ENCODE measurements around the gene APBA1. TPM values are rescaled to one million over a fixed set of nuclear protein-coding genes. Genes with fewer than 3 reads are reported as not detected.

Gene APBA1
- total and polyA plus RNA-seq, 2 of the 8 experiments (the other 6 are each of a cell fraction or from before 2014, with no cell fraction given): 0.36 to 0.60 TPM

DNA sequence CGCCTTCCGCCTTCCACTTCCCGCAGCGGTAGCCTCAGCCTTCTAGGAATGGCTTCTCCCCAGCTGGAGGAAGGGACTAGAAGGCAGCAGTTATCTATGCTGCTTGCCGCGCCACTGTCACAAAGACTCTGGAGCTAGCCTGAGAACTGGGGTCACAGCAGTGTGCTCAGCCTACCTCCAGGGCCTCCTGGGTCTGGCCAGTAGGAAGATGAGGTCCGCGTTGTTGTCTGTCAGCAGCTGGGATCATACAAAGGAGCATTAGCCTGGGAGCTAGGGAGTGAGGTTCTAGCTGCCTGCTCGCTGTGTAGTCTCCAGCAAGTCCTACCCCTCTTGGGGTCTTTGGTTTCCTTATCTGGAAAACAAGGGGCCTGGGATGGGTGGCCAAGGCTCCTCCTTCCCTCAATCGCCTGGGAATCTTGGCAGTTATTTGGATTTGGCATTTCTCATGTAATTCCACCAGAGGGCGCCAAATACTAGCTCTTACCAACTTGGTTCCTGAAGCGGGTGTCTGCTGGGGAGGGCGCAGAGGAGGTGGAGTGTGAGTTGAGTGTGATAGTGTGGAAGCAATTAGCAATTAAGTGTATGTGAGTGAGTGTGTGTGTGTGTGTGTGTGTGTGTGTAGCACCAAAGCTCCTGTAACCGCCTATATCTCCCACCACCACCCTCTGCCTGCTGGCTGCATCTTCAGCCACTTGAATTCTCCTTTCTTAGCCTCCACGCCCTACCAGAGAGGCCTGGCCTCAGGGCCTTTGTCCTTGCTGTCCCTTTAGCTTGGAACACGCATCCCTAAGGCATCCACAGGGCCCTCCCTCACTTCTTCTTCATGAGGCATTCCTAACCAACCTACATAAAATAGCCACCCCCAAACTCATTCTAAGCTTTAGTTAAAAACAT lies 250.0 kb downstream of the APBA1 start:
- peak; percentile 95 for FAIRE-seq
- POLR2A ChIA-PET (ENCODE audit: partially characterized antibody): interaction anchor here (0.6 to 1.1 kb wide), 4 partner anchors 8 to 133 kb away, joined by 3 read pairs; no protein-coding TSS in a partner anchor

More for the DNA sequence above, 250.0 kb downstream of the APBA1 start:
- 0 out of 2 replicates have a peak overlapping the region, but pooled peaks have one; percentile 17 for H3K18ac ChIP-seq (ENCODE audit: extremely low read depth, low read length)
- CTCF ChIA-PET (ENCODE audit: partially characterized antibody): interaction anchor here (0.6 to 11.6 kb wide), 66 partner anchors 8 to 808 kb away, joined by 3 to 246 read pairs (median 4); partner anchors contain the start of gene APBA1
- no peak overlapping the region for H3K23ac ChIP-seq (ENCODE audit: insufficient read length)
- no peaks in the 10 kb centered on the region for H4K20me1 ChIP-seq (replicated peaks in 1 of 2; ENCODE audit: control insufficient read depth in 1 of 2, insufficient read depth in 2 of 2, low read length in 2 of 2)
- H3K23me2 ChIP-seq (ENCODE audit: low read depth, low read length): no peaks in the 10 kb centered on the region
- no peak overlapping the region for H3K9ac ChIP-seq (replicated peaks in 1 of 4; ENCODE audit: extremely low read depth in 1 of 4, low read depth in 3 of 4, low read length in 3 of 4)
- no peak overlapping the region for H3K4me2 ChIP-seq (ENCODE audit: insufficient read depth in 1 of 2, low read depth in 2 of 2, low read length in 2 of 2)
- 0 out of 2 replicates have a peak overlapping the region, but pooled peaks have one; percentile 50 for H2BK15ac ChIP-seq (ENCODE audit: low read length)
- no peak overlapping the region for H3K14ac ChIP-seq (ENCODE audit: insufficient read length)
- no peak overlapping the region for H3K27ac ChIP-seq (ENCODE audit: low read depth, low read length)
- no peak overlapping the region for H2BK5ac ChIP-seq (ENCODE audit: low read depth, low read length)
- H2AK5ac ChIP-seq (ENCODE audit: low read depth, low read length): no peak overlapping the region
- H4K91ac ChIP-seq (replicated peaks; ENCODE audit: insufficient read length, low read length): peak overlapping the region; percentile 25
- no peak overlapping the region for H3K56ac ChIP-seq (replicated peaks; ENCODE audit: insufficient read length, low read depth, low read length)
- no peaks in the 10 kb centered on the region for H3K36me3 ChIP-seq (ENCODE audit: control insufficient read depth in 2 of 4, insufficient read depth in 4 of 4, low read length in 3 of 4)
- H2BK120ac ChIP-seq (replicated peaks; ENCODE audit: low read depth, low read length): no peak overlapping the region
- H3K4me3 ChIP-seq (ENCODE audit: extremely low read depth in 1 of 4, insufficient read depth in 2 of 4, low read depth in 3 of 4, low read length in 4 of 4): no peak overlapping the region
- H2BK12ac ChIP-seq (ENCODE audit: low read depth, low read length): peak overlapping the region; percentile 51; the same call in 1 of the 2 replicates
- TF ChIP-seq, protein P1, sequence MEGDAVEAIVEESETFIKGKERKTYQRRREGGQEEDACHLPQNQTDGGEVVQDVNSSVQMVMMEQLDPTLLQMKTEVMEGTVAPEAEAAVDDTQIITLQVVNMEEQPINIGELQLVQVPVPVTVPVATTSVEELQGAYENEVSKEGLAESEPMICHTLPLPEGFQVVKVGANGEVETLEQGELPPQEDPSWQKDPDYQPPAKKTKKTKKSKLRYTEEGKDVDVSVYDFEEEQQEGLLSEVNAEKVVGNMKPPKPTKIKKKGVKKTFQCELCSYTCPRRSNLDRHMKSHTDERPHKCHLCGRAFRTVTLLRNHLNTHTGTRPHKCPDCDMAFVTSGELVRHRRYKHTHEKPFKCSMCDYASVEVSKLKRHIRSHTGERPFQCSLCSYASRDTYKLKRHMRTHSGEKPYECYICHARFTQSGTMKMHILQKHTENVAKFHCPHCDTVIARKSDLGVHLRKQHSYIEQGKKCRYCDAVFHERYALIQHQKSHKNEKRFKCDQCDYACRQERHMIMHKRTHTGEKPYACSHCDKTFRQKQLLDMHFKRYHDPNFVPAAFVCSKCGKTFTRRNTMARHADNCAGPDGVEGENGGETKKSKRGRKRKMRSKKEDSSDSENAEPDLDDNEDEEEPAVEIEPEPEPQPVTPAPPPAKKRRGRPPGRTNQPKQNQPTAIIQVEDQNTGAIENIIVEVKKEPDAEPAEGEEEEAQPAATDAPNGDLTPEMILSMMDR (IDR thresholded peaks at IDR 0.05; ENCODE audit: control extremely low read depth in 1 of 3, insufficient read depth in 1 of 3, low read depth in 1 of 3, low read length in 3 of 3): peak; percentile 38 to 93 (median 77)
- TF ChIP-seq CREB1 (IDR thresholded peaks at IDR 0.05) (no peak), TEAD4 (IDR thresholded peaks at IDR 0.05; ENCODE audit: low read depth, low read length) (0 out of 2 replicates have a peak, but pooled peaks have one; percentile 14), RAD21 (IDR thresholded peaks at IDR 0.05 in 1 of 2, conservative IDR thresholded peaks at IDR 0.05 in 1 of 2; ENCODE audit: low read depth in 2 of 2, low read length in 2 of 2) (peak; percentile 99), CHD2 (IDR thresholded peaks at IDR 0.05; ENCODE audit: low read length) (0 out of 2 replicates have a peak, but pooled peaks have one; percentile 23), ASH2L (IDR thresholded peaks at IDR 0.05; ENCODE audit: low read length) (peak; percentile 24), HDAC6 (IDR thresholded peaks at IDR 0.05; ENCODE audit: low read depth, low read length) (no peak)
- no peaks in the 10 kb centered on the region for H3K27me3 ChIP-seq (replicated peaks in 1 of 4; ENCODE audit: control insufficient read depth in 3 of 4, extremely low read depth in 1 of 4, insufficient read depth in 3 of 4, low read length in 3 of 4)
- H3K79me2 ChIP-seq (ENCODE audit: control insufficient read depth in 1 of 2, insufficient read depth in 2 of 2, low read length in 2 of 2): no peaks in the 10 kb centered on the region
- H3K9me3 ChIP-seq (ENCODE audit: insufficient read depth in 2 of 2, low read depth in 1 of 2, low read length in 1 of 2): peaks cover 7 to 10% of the 10 kb centered on the region in 2 experiments; a peak in 2 of 4 replicates
- H3K4me1 ChIP-seq (replicated peaks in 1 of 4; ENCODE audit: control insufficient read depth in 3 of 4, insufficient read depth in 4 of 4, low read length in 3 of 4): no peaks in the 10 kb centered on the region
- no peak overlapping the region for H3K4ac ChIP-seq (replicated peaks; ENCODE audit: insufficient read length, low read depth, low read length)
- H4K5ac ChIP-seq (ENCODE audit: insufficient read length, low read depth, low read length): no peak overlapping the region
- H3K79me1 ChIP-seq (ENCODE audit: low read depth, low read length): no peaks in the 10 kb centered on the region
- peak; percentile 38 to 74 for DNase-seq (ENCODE audit: low read depth in 1 of 2, low spot score in 2 of 2)
- no peak overlapping the region for H2BK20ac ChIP-seq (ENCODE audit: low read length)
- WGBS, 2 experiments (ENCODE audit: extremely low coverage in 1 of 2, insufficient coverage in 1 of 2, insufficient read length in 1 of 2, insufficient replicate concordance in 2 of 2, low coverage in 1 of 2, low lambda C conversion rate in 2 of 2, missing lambda C conversion rate in 1 of 2): 59% methylated on average over 16 of the region's 16 CpGs; no CpG with 5 or more reads in 1 of the 2 experiments
- H4K8ac ChIP-seq (ENCODE audit: extremely low read depth, insufficient read depth, low read length): no peak overlapping the region; the same call in 1 of the 2 replicates
- peak overlapping the region; percentile 92; the same call in 1 of the 2 replicates for H2AFZ ChIP-seq (ENCODE audit: low read length)

Measured in H1 (cell line).